Measurements from ENCODE around the gene WNT7A.

The WNT7A gene

DNA sequence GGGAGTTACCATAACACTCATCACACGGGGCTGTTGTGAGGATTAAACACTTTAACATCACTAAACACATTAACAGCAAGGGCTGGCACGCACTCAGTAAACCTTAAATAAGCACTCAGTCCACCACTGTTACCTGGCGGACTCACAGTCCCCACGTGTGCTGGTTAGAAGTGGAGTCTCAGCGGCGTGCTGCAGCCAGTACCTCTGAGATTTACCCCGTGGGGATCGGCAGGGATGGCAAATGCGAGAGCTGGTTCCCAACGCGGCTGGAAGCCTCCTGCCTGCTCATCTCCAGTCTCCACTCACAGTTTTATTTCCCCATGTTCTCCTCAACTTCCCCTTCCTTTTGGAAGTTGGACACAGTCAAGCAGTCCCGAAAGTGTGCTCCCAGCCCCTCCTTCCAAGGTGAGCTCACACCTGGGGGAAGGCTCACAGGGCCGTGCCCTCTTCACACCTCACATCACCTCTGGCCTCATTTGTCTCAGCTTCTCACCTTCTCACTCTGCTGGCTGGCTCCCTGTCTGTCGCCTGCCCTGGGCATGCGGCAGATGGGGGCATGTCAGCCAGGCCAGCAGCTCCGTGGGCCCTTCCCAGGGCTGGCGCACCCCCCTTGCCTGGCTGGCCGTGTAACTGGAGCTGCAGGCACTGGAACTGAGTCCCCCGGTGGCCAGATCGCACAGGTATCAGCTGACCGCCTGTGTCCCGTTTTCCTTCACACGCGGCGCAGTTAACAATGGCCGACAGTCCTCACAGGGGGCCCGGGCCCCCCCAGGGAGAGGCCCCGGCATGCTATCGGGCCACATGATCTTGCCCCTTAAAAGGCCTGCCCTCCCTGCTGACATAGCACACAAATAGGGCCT lies 87.1 kb downstream of the WNT7A start:
- DNase-seq (ENCODE audit: low read depth in 2 of 2), result no peak

DNA sequence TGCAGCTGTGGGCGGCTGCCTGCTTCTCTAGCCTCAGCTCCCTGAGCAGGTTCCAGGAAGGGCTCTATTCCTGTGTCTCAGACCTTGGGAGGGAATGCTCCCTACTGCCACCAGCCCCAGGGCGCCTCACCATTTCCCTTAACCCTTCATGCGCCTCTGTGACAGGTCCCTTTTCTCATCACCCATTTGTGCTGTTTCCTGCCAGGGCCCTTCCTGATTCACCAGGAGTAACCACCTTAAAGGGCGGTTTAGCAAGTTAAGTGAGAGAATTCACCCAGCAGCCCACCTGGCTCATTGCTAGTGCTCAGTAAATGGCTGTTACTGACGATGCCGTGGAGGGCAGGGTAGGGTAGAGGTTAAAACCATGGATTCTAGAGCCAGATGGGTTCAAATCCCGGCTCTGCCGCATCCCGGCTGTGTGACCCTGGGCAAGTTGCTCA lies 87.8 kb downstream of the WNT7A start:
- DNase-seq (ENCODE audit: low read depth in 2 of 2), result no peak

DNA sequence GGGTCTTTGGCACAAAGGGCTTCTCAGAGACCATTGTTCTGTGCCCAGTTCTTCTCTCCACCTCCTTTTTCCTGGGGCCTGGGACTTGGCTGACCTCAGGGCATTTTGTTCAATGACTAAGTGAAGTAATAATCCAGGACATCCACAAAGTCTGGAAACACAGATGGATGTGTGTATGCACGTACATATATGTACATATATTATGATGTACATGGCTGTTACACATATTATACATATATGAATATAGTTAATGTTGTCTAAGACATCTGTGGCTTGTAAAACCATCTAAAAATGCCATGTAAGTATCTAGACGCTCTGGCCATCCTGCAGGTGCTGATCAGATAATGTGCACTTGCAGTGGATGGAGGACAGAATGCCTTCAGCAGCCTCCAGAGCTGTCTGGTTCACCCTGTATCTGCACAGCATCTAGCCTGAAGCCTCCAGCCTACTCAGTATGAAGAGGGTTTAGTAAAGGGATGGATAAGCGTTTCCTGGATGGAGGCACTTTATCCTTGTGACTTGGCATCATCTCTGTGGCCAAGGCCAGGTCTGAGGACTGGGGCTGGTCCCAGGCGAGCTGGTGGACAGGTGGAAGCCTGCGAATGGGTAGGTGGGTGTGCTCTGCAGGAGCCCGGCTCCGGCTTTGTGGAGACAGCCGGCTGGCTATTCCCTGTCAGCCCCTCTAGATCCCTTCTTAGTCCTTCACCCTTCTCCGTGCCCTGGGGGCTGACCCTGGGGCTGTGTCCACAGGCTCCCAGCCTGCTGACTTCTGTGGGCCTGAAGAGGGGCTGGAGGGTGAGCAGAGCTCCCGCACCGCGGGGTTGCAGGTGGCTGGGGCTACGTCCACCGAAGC lies 88.4 kb downstream of the WNT7A start:
- DNase-seq (ENCODE audit: low read depth in 2 of 2), result no peak

DNA sequence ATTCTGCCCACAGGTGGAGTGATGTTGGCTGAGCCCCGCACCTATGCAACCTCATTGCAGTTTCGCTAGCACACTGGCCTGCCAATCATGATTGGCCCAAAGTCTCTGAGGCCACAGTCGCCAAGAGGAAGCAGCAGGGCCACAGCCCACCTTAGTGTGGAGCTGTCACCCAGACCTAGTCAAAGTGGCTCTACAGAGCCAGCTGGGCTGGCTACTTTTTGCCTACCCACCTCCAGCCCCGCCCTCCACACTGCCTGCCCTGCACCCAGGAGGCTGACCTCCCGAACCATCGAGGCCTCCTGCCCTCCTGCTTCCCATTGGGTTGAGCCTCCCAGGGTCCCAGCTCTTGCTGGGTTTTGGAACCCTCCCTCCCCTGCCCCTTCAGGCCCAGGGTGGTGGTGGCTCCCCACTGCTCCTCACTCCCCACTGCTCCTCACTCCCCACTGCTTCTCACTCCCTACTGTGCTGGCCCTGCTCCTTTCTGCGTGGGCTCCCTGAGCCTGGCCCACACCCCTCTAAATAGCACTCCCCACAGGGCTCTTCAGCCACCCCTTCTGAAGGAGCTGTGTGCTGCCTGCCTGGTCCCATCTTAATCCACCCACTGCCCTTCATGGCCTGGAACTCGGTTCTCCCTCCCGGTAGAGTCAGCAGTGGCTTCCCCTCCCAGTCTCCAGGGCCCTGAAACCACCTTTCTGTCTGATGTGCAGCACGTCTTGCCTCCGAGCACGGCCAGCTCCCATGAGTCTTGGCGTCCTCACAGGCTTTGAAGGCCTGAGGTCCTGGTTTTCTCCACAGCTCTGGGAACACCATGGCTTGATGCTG lies 89.3 kb downstream of the WNT7A start:
- no peak for DNase-seq (ENCODE audit: low read depth in 2 of 2)

DNA sequence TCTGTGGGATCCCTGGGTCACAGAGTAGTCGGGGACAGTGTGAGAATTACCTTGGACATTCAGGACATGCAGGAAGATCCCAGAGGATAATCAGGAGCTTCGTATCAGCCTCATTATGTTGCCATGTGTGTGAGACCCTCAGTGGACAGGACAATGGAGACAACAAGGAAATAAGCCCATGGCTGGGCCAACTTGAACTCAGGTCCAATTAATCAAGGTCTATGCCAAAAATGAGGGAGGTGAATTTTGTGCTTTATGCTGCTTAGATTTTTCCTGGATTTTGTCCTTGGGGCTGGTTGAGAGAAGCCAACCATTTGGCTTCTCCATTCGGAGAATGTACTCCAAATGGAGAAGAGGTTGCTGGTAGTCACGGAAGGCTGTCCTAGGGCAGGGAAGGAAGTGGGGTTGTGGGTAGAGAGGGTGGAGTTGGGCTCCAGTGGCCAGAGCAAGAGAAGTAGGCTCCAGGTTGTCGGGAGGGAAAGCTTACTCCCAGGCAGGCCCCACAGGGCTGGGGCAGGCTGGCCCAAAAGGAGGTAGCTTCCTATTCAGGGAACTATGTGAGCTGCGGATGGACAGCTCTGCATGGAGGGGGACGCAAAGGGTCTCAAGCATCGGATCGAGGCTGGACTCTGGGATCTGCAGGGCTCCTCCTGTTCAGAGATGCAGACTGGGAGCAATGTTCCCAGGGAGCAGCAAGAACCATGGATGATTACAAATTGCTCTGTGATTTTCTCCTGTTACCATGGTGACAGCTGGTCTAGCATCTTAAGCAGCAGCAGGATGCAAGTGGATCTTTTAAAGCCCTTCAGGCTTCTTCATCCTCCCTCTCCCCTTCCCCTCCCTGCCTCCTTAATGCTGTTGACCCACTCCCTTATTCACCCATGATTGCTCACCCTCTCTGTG lies 91.1 kb downstream of the WNT7A start:
- DNase-seq (ENCODE audit: low read depth in 2 of 2), result no peak

DNA sequence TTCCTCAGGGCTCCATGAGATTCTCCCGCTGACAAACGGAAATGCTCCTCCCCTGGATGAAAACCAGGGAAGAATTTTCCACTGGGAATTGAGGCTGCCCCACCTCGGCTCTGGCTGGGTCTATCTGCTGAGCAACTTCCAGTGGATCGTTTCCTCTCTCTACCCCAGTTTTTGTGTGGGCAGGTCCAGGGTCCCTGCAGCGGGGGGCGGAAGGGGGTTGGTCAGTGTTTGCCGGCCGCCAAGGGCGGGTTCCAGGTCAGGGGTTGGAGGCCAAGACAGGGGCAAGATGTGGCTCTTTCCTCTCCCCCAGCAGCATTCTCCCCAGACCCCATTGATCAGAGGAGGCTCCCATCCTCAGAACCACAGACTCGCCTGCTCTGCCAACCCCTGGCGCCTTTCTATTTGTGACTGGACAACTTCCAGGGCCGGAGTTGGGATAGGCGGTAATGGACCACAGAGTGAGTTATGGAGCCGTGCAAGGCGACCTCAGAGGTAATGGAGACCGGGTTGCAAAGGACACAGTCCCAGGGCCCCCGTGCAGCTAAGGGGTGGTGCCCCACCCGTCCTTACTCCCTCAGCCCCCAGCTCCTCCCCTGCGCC lies 92.2 kb downstream of the WNT7A start:
- DNase-seq (ENCODE audit: low read depth in 2 of 2), result no peak

DNA sequence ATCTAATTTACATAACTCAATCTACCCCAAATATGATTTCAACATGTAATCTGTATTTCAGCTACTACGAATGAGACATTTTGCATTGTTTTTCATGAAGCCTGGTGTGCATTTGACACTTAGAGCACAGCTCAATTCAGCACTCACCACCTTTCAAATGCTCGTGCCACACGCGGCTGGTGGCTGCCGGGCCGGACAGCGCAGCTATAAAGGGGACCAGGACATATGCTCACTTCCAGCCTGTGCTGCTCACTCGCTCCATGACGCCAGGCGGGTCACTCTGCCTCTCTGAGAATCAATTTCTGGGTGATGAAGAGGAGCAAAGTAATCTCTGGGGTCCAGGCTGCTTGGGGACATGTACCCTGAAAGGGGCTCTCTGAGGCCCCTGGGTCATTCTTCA lies 93.1 kb downstream of the WNT7A start:
- no peak for DNase-seq (ENCODE audit: low read depth in 2 of 2)

DNA sequence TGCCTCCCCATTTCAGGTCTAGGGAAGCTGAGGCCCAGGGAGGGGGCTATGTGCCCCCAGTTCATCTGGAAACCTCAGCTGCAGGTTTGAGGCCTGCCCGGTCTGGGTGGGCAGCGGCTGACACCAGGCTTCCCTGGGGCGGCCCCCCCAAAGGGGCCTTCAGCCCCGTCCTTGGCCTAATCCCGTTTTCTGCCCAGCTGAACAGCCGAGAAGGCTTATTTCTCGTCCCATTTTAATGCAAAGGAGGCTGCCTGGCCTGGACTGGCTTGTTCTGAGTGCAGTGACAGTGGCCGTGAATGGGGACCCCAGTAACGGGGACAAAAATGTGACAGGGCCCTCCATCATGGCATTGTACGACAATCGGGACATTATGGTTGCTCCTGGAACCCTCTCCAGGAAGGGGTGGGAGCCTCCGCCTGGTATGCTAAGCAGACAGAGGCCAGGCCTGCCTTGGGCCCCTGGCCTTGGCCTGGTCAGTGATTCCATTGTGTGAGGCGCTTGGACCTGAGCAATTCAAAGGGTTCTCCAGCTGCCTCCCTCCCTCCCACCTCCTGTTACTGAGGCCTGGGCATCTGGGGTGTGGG lies 93.9 kb downstream of the WNT7A start:
- DNase-seq (ENCODE audit: low read depth in 2 of 2), result no peak

DNA sequence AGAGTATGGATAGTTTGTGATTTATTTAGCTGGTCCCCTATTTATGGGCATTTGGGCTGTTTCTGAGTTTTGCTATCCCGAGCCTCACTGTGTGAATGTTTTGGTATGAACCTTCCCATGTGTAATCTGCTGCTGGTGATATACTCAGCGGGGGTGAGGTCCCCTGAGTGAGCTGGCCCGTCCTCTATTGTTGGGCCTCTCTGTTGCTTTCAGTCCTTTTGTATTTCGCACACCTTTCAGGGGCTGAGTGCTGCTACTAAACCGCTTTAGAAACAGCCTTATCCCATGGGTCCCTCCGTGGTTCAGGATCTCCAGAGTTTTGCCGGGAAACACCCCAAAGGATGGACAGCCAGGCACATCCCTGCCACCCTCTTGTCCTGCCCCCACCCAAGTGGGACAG lies 94.5 kb downstream of the WNT7A start:
- DNase-seq (ENCODE audit: low read depth in 2 of 2), result no peak

DNA sequence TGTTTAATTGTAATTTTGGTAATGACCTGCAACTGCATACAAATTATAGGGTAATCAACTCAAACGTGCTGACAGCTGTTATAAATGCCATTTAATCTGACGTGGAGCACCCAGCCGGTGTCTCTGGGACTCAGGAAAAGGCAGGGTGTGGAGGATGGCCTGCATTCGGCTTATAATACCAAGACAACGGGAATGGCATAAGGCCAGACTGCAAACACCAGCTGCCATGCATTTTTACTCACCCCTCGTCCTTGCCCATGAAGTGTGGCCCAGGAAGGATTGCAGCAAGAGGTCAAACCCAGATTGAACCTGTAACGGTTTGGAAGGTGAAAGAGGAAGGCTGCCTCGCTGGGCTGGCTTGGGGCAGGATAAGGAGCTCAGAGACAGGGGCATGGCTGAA lies 96.4 kb downstream of the WNT7A start:
- DNase-seq (ENCODE audit: low read depth in 2 of 2), result no peak

DNA sequence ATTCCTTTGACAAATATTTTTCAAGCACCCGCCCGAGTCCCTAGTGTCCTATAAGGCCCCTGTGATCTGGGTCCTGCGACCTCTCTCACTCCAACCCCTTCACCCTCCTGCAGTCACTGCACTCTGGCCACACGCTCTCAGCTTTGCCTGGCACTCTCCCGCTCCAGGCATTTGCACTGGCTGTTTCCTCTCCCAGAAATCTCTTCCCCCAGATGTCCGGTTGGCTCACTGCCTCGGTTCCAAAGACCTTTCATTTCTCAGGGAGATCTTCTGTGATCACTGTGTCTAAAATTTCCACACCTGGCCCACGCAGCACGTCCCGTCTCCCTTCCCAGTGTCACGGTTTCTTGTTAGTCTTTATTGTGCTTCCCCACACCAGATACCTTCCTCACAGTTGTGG lies 97.4 kb downstream of the WNT7A start:
- no peak for DNase-seq (ENCODE audit: low read depth in 2 of 2)

DNA sequence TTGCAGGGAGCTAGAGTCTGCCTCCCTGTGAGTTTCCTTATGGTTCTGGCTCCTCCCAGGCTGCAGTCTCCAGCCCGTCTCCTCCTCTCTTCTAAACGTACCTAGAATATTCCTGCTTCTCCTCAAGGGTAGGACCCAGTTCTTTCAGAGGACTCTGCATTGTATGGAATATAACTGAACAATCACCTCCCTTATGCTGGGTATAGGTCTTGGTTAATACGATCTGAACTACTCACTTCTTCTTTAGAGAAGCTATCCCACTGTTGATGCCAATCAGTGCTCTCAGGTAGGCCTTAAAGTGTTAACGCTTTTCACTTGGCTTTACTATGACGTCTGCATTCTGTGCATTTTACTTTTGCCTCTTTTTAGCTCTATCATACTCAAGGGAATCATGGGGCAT lies 98.5 kb downstream of the WNT7A start:
- DNase-seq (ENCODE audit: low read depth in 2 of 2), result no peak

DNA sequence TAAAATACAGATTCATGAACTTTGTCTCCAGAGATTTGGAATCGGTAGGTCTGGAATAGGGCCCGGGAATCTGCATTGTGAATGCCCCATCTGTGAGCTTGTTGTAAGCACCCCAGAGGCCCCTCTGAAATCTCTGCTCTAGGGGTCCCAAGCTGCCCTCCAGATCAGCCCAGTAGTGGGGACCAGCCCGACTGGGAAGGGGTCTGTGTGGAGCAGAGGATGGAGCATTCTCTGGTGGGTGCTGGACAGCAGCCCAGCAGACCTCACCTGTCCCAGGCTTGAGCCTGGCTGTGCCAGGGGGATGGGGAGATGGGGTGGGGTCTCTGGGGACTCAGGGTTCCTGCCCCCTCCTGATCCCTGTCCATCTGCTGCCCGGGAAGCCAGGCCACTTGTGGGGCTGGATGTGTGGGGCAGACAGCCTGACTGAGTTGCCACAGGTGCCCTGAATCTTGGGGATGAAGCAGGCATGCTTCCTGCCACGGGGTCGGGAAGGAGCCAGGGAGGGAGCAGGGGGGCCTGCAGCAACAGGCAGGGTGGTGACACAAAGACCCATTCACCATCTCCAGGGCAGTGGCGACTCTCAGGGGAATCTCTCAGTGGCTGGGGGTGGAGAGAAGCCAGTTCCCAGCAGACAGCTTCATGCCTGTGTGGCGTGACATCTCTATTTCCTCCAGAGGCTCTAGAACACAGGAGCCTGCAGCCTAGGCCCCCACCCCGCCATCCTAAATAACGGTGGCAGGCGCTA lies 99.3 kb downstream of the WNT7A start:
- no peak for DNase-seq (ENCODE audit: low read depth in 2 of 2)

DNA sequence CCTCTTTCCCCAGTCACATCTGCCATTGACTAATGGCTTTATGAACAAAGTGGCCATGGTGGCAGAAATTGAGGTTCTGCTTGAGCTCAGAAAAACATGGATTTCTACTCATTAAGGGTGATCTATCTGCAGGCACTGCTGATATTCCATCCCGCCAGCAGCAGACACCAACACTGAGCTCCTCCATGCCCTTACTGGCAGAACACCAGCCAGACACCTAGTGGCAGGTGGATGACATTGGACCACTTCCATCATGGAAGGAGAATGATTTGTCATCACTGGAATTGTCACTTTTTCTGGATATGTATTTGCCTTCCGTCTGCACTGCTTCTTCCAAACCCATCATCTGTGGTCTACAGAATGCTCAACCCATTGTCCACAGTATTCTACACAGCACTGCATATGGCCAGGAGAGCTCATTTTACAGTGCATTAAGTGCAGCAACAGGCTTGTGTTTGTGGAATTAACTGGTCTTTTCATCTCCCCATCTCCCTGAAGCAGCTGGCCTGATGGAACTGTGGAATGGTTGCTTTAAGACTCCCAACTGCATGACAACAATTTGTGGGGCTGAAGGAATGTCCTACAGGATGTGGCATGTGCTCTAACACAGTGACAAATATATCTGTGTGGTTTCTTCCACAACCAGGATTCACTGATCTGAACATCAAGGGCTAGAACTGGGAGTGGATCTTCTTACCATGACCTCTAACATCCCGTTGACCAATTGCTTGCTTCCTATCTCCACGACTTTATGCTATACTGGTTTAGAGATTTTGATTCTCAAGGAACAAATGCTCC lies 103.4 kb downstream of the WNT7A start:
- no peak for DNase-seq (ENCODE audit: low read depth in 2 of 2)

DNA sequence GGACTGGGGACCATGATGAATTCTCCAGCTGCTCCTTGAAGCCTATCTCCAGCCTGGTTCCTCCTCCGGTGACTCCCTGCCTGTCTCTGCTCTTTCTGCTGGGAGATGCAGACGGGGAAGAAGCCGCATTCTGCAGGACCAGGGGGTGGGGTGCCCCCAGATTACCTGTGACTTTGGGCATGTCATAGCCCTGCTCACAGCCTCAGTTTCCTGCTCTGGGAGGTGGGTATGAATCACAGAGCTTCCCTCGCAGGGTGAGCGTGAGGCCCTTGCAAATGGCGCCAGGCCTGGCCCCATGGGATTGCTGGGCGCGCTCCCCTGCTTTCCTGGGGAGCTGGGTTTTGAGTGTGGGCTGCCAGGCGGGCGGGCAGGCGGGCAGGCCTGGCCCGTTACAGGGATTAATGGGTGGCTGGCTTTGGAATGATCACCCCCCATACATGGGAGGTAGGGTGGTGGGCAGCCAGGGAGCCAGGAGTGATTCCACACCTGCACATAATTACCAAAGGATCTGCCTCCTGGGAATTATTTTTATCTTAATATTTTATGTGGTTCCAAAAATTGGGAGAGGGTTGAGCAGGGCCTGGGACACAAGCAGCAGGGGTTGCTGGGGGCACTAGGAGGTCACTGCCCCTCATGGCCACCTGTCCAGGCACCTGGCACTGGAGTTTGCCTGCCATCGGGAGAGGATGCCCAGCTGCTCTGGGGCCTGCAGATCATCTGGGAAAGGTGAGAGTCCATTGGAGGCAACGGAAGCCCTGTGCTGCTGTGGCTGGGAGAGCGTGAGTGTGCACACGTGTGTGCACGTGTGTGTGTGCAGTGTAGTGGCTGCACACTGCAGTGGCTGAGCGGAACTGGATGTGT lies 106.8 kb downstream of the WNT7A start:
- DNase-seq (ENCODE audit: low read depth in 2 of 2), result no peak

DNA sequence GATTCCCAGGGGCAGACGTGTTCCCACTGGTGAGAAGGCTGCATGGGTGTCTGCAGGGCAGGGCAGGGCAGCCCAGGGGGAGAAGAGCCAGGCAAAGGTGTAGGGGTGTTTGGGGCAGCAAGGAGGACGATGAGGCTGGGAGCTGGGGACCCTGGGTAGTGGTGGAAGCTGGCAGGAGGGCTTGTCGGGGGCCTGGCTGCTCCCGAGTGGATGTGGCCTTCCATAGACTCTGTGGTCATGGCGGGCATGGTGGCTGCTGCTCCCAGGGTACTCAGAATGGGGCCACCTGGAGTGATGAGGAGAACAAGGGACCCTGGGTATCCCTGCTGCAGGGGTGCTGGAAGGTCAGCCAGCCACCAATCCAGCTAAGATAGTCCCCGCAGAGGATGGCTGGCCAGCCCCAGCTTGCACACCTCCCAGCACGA lies 107.5 kb downstream of the WNT7A start:
- DNase-seq (ENCODE audit: low read depth in 2 of 2), result no peak

DNA sequence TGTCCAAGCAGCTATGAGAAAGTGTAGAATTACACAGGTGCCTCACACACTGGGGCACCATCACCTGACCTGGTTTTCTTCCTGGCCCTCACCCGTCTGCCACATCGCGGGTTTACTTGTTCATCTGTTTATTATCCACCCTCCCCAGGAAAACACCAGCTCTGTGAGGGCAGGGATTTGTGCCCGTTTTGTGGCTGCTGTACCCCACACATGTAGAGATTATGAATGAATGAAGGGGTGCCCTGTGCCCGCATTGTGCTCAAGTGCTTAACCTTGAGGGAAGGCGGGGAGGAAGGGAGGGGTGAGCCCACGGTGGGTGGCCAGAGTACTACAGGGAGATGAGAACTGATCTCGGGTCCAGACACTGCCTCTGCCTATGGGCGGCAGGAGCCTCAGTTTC lies 108.4 kb downstream of the WNT7A start:
- DNase-seq (ENCODE audit: low read depth in 2 of 2), result no peak
